Testis (tissue), 3 donors: ENCODE results near the gene IPO9. TPM values are rescaled to one million over a fixed set of nuclear protein-coding genes. Genes with fewer than 3 reads are reported as not detected.

Experiments used
- microRNA counts, 2 donors: library from miRNA; unstranded; fragments of <30 nt; microRNA quantifications; one replicate each; lab custom pipeline; 2016
- microRNA-seq, 2 donors: library from miRNA; unstranded; fragments of <30 nt; microRNA quantifications; one replicate each; pipeline ENCODE4, GENCODE V29; 2016; ENCODE audit warnings: borderline number of aligned reads in 2 of 2, borderline replicate concordance in 1 of 2
- polyA plus RNA-seq: library from polyadenylated mRNA; stranded (reverse); fragments of 350-450 nt; fragmentation: Illumina TruSeq; extraction: RNeasy Lipid Tissue Mini Kit (QIAGEN cat#74804); gene quantifications from one replicate; pipeline ENCODE4 v1.2.3, GENCODE V29; 2014; ENCODE audit warnings: low read depth, low replicate concordance; ENCODE audit not compliant: insufficient read depth
- small RNA-seq, 2 donors: library from RNA; depleted of rRNA; stranded (forward); fragments of <200 nt; gene quantifications; one replicate each; pipeline ENCODE3, GENCODE V24; 2016
- total RNA-seq, 2 donors: library from RNA; depleted of rRNA; stranded (reverse); fragments of >200 nt; gene quantifications; one replicate each; pipeline ENCODE4 v1.2.3, GENCODE V29; 2016

IPO9 gene
- total and polyA plus RNA-seq, 3 donors from 2014 or later: 29.4 to 33.0 (median 30.5) TPM

MicroRNA genes within 50 kb of the gene (microRNA counts, 767-probe panel; counts per million panel counts)
- microRNA hsa-miR-1231 (lab: Ali Mortazavi, UCI): 0 to 152 counts per million in 2 donors

Small RNA genes within 50 kb of the gene (microRNA-seq; reads per million reads assigned to microRNA genes)
- gene MIR1231 (0 reads per million in 2 donors), gene MIR6739 (0 to 0.69 reads per million in 2 donors)

Small RNA genes within 50 kb of the gene (small RNA-seq; reads per million reads assigned to genes)
- 0 reads per million in 2 donors for gene MIR1231
- 0 reads per million in 2 donors for gene MIR6739

Other genes starting within 250 kb of the IPO9 start
- 10 to 100 TPM; 45.5 to 48.0 TPM for gene SHISA4, start 59.7 kb downstream of the IPO9 start, total RNA-seq
- 32.6 TPM for gene SHISA4, start 59.7 kb downstream of the IPO9 start, polyA plus RNA-seq
- 10 to 100 TPM; 31.4 to 46.3 TPM for gene LMOD1, start 117.4 kb downstream of the IPO9 start, total RNA-seq
- gene LMOD1, start 117.4 kb downstream of the IPO9 start, polyA plus RNA-seq: 39.4 TPM
- 10 to 100 TPM; 22.7 to 24.7 TPM for gene TIMM17A, start 126.3 kb downstream of the IPO9 start, total RNA-seq
- 42.5 TPM for gene TIMM17A, start 126.3 kb downstream of the IPO9 start, polyA plus RNA-seq
- gene RNPEP, start 153.5 kb downstream of the IPO9 start, total RNA-seq: 10 to 100 TPM; 55.4 to 58.1 TPM
- 60.4 TPM for gene RNPEP, start 153.5 kb downstream of the IPO9 start, polyA plus RNA-seq
- under 1 TPM; 0.43 to 0.79 TPM for gene ELF3, start 181.4 kb downstream of the IPO9 start, total RNA-seq
- 3.3 TPM for gene ELF3, start 181.4 kb downstream of the IPO9 start, polyA plus RNA-seq